Panc1 (cell line): ENCODE measurements around the gene MLF1.

Source experiments
- POLR2AphosphoS5 ChIP-seq: IDR thresholded peaks from 2 replicates; pipeline ENCODE4 v1.6.1; 2012; ENCODE audit warnings: mild to moderate bottlenecking, low read depth, low read length, moderate library complexity
- SIN3A ChIP-seq: IDR thresholded peaks from 2 replicates; pipeline ENCODE4 v1.6.1; 2012; ENCODE audit warnings: low read depth, mild to moderate bottlenecking, low read length, moderate library complexity, borderline replicate concordance; ENCODE audit not compliant: insufficient read depth
- TF ChIP-seq, protein P1 (sequence below): fragments of 450-650 bp; IDR thresholded peaks from 2 replicates; pipeline ENCODE4 v1.5.1; 2017; ENCODE audit warnings: mild to moderate bottlenecking
- TF ChIP-seq, protein P2 (sequence below), 2 experiments: IDR thresholded peaks; 2 replicates each; pipeline ENCODE4 v1.6.1; 2011 to 2012; ENCODE audit warnings: low read depth in 2 of 2, control low read depth in 1 of 2, low read length in 1 of 2, mild to moderate bottlenecking in 1 of 2, moderate library complexity in 1 of 2; ENCODE audit not compliant: insufficient read depth in 1 of 2

DNA sequence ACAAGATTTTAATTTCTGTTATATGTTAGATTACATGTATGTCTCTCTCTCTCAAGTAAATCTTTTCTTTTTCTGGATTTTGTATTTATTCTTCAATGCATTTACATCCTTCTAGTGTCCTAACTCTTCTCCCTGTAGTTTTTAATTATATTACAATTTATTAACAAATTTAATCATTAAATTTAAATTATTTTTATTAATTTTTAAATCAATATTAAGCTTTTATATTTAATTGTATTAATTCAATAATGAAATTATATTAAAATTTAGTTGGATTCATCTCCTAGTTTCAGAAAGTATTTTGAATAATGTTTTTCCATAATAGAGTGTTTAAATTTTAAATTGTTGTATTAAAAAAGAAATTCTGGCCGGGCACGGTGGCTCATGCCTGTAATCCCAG is 29.8 kb downstream of the MLF1 start:
- TF ChIP-seq, protein P1, sequence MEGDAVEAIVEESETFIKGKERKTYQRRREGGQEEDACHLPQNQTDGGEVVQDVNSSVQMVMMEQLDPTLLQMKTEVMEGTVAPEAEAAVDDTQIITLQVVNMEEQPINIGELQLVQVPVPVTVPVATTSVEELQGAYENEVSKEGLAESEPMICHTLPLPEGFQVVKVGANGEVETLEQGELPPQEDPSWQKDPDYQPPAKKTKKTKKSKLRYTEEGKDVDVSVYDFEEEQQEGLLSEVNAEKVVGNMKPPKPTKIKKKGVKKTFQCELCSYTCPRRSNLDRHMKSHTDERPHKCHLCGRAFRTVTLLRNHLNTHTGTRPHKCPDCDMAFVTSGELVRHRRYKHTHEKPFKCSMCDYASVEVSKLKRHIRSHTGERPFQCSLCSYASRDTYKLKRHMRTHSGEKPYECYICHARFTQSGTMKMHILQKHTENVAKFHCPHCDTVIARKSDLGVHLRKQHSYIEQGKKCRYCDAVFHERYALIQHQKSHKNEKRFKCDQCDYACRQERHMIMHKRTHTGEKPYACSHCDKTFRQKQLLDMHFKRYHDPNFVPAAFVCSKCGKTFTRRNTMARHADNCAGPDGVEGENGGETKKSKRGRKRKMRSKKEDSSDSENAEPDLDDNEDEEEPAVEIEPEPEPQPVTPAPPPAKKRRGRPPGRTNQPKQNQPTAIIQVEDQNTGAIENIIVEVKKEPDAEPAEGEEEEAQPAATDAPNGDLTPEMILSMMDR = no peak
- TF ChIP-seq SIN3A = no peak
- TF ChIP-seq POLR2AphosphoS5 = no peak
- TF ChIP-seq, protein P2, sequence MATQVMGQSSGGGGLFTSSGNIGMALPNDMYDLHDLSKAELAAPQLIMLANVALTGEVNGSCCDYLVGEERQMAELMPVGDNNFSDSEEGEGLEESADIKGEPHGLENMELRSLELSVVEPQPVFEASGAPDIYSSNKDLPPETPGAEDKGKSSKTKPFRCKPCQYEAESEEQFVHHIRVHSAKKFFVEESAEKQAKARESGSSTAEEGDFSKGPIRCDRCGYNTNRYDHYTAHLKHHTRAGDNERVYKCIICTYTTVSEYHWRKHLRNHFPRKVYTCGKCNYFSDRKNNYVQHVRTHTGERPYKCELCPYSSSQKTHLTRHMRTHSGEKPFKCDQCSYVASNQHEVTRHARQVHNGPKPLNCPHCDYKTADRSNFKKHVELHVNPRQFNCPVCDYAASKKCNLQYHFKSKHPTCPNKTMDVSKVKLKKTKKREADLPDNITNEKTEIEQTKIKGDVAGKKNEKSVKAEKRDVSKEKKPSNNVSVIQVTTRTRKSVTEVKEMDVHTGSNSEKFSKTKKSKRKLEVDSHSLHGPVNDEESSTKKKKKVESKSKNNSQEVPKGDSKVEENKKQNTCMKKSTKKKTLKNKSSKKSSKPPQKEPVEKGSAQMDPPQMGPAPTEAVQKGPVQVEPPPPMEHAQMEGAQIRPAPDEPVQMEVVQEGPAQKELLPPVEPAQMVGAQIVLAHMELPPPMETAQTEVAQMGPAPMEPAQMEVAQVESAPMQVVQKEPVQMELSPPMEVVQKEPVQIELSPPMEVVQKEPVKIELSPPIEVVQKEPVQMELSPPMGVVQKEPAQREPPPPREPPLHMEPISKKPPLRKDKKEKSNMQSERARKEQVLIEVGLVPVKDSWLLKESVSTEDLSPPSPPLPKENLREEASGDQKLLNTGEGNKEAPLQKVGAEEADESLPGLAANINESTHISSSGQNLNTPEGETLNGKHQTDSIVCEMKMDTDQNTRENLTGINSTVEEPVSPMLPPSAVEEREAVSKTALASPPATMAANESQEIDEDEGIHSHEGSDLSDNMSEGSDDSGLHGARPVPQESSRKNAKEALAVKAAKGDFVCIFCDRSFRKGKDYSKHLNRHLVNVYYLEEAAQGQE (IDR thresholded peaks at IDR 0.05; ENCODE audit: insufficient read depth in 1 of 2, low read depth in 2 of 2, low read length in 1 of 2) = no peak
